Sigmoid colon (tissue), 4 donors: ENCODE results near the gene DENND6B.
"Not testable (repeated sequence)": the region's sequence is repeated elsewhere in the genome, so short reads cannot be mapped to it uniquely, and the experiment has no call there.

Source experiments
- EP300 ChIP-seq, 4 donors: sonication (generic); formaldehyde crosslinking; IDR thresholded peaks; one replicate each; pipeline ENCODE4 v1.6.1; 2017; ENCODE audit warnings: antibody characterized with exemption in 4 of 4
- POLR2A ChIP-seq, 2 donors: fragments of 450-650 bp; IDR thresholded peaks; one replicate each; pipeline ENCODE4 v1.6.1; 2016; ENCODE audit warnings: antibody characterized with exemption in 2 of 2, mild to moderate bottlenecking in 2 of 2, moderate library complexity in 2 of 2
- POLR2AphosphoS5 ChIP-seq, 4 donors: sonication (generic); formaldehyde crosslinking; IDR thresholded peaks; one replicate each; pipeline ENCODE4 v1.6.1; 2017; ENCODE audit warnings: antibody characterized with exemption in 4 of 4
- TF ChIP-seq, protein P1 (sequence below), 4 experiments: fragments of 450-650 bp in 3 of 4; fragments of 200-600 bp in 1 of 4; IDR thresholded peaks; one replicate each; pipeline ENCODE4 v1.5.1; 2016 to 2019; ENCODE audit warnings: antibody characterized with exemption in 4 of 4, mild to moderate bottlenecking in 3 of 4, moderate library complexity in 2 of 4

DNA sequence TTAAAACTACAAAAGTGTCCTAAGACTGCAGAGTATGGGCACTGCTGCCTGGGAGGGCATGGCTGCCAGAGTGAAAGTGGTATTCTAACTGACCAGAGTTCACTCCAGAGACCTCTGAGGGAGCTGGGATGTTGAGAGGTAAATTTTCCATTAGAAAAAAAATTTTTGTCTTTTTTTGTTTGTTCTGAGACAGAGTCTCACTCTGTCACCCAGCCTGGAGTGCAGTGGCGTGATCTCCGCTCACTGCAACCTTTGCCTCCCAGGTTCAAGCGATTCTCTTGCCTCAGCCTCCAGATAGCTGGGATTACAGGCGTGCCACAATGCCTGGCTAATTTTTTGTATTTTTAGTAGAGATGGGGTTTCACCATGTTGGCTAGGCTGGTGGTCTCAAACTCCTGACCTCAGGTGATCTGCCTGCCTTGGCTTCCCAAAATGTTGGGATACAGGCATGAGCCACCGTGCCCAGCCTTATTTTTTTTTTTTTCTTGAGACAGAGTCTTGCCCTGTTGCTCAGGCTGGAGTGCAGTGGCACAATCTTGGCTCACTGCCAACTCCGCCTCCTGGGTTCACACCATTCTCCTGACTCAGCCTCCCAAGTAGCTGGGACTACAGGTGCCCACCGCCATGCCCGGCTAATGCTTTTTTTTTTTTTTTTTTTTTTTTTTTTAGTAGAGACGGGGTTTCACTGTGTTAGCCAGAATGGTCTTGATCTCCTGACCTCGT is 4.3 kb downstream of the DENND6B start:
- TF ChIP-seq, protein P1, sequence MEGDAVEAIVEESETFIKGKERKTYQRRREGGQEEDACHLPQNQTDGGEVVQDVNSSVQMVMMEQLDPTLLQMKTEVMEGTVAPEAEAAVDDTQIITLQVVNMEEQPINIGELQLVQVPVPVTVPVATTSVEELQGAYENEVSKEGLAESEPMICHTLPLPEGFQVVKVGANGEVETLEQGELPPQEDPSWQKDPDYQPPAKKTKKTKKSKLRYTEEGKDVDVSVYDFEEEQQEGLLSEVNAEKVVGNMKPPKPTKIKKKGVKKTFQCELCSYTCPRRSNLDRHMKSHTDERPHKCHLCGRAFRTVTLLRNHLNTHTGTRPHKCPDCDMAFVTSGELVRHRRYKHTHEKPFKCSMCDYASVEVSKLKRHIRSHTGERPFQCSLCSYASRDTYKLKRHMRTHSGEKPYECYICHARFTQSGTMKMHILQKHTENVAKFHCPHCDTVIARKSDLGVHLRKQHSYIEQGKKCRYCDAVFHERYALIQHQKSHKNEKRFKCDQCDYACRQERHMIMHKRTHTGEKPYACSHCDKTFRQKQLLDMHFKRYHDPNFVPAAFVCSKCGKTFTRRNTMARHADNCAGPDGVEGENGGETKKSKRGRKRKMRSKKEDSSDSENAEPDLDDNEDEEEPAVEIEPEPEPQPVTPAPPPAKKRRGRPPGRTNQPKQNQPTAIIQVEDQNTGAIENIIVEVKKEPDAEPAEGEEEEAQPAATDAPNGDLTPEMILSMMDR (IDR thresholded peaks at IDR 0.05), result not testable (repeated sequence)
- TF ChIP-seq POLR2A, POLR2AphosphoS5, EP300 (IDR thresholded peaks at IDR 0.05): not testable (repeated sequence)
